GM12865 (cell line): ENCODE data around the gene GEN1.

ENCODE experiments used
- DNase-seq: peaks from one replicate; pipeline ENCODE4 v3.0.0; 2010; ENCODE audit warnings: low read depth
- H3K4me3 ChIP-seq: 2 replicates; pipeline ENCODE4 v1.5.1; 2011; ENCODE audit warnings: mild to moderate bottlenecking, low read depth, low read length, control low read depth
- TF ChIP-seq, protein P1 (sequence below): IDR thresholded peaks from 2 replicates; pipeline ENCODE4 v1.5.1; 2011; ENCODE audit warnings: low read length, control low read depth, low read depth, inconsistent platforms; ENCODE audit not compliant: insufficient read depth; ENCODE audit errors: missing control alignments

Gene GEN1

DNA sequence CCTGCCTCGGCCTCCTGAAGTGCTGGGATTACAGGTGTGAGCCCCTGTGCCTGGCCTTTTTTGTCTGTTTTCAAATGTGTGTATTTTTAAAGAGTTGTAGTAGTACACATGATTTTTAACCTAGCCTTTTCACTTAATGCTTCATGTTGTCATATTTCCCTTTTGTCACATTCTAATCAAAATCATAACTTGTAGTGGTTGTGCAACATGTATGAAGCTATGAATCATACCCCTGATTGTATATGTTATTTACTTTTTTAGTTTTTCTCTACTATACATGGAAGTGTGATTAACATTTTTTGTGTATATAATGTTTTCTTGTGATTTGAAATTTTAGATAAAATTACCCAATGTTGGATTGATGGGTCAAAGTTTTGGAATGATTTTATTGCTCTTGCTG lies 8.5 kb downstream of the GEN1 start:
- TF ChIP-seq, protein P1, sequence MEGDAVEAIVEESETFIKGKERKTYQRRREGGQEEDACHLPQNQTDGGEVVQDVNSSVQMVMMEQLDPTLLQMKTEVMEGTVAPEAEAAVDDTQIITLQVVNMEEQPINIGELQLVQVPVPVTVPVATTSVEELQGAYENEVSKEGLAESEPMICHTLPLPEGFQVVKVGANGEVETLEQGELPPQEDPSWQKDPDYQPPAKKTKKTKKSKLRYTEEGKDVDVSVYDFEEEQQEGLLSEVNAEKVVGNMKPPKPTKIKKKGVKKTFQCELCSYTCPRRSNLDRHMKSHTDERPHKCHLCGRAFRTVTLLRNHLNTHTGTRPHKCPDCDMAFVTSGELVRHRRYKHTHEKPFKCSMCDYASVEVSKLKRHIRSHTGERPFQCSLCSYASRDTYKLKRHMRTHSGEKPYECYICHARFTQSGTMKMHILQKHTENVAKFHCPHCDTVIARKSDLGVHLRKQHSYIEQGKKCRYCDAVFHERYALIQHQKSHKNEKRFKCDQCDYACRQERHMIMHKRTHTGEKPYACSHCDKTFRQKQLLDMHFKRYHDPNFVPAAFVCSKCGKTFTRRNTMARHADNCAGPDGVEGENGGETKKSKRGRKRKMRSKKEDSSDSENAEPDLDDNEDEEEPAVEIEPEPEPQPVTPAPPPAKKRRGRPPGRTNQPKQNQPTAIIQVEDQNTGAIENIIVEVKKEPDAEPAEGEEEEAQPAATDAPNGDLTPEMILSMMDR, result no peak
- H3K4me3 ChIP-seq, result no peak overlapping the region
- no peak for DNase-seq

DNA sequence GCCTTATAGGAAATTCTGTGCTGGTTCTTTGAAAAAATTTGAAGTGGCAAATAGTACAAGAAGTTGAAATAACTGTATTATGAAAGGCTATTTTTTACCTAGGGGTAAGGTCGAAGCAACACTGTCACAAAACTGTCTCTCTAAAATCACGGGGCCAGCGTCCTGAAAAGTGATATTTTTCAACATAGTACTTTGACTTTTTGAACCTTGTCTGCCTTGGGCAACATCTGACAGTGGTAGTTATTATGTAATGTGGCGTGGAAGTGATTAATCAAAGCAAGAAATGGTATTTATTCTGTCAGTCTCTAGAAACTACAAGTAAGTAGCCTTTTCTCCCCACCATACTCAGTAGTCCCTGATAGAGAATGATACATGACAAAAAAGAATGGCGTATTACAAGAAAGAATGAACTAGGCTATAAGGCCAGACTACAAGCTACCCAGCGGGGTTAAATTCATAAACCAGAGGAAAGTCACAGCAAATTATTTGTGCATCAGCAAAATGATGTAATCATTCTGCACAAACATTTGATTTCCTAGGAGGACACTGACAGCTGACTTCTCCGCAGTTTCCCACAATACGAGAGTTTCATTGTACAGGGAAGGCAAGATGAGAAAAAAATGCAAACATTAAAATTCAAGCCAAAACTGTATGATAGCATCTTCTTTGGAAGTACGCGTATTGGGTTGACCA lies 9.8 kb downstream of the GEN1 start:
- TF ChIP-seq, protein P1, result no peak
- no peak for DNase-seq
- H3K4me3 ChIP-seq, result no peak overlapping the region

GRCh38 chr2:17765398-17765797 lies 11.5 kb downstream of the GEN1 start:
- TF ChIP-seq, protein P1, result no peak
- DNase-seq, result no peak
- no peak overlapping the region for H3K4me3 ChIP-seq

DNA sequence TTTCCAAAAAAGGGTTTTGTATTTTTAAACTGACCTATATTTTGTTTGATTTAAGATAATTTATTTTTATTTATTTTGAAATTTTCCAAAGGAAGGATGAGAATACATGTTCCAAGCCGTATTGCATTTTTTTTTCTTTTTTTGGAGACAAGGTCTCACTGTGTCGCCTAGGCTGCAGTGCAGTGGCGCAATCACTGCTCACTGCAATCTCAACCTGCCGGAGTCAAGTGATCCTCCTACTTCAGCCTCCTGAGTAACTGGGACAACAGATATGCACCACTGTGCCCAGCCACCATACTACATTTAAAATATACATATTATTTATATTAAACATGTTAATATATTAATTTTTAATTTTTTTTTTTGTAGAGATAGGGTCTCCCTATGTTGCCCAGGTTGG lies 15.0 kb downstream of the GEN1 start:
- DNase-seq, result no peak
- H3K4me3 ChIP-seq, result no peak overlapping the region
- TF ChIP-seq, protein P1, result no peak

DNA sequence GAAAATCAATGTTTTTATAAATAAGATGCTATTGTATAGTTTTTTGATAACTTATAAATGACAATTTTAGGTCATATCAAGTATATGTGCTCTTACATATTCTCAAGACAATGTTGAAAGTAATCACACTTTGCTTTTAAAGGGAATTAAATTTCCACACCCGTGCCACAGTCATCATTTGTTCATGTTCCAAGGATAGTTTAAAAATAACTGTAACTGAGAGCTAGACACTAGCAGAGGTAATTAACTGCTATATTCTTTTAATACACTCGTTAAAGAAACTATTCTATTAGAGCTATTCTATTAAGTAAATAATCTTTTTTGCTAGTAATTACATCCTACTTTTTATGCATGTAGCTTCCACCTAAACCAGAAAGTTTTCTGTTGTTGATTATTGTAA lies 18.0 kb downstream of the GEN1 start:
- DNase-seq, result no peak
- H3K4me3 ChIP-seq, result no peak overlapping the region
- TF ChIP-seq, protein P1, result no peak

DNA sequence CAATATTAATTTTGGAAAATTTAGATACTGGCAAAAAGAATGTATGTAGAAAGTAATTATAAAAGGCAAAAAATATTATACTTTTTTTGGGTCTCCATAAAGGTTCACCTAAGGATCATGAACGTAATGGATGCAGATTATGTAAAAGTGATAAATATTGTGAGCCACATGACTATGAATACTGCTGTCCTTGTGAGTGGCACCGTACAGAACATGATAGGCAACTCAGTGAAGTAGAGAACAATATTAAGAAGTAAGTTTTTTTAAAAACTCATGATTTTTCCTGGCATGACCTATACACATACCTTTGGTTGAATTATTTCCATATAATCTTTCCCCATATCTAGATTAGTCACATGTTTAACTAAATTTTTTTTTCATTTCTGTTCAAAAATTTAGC lies 18.6 kb downstream of the GEN1 start:
- TF ChIP-seq, protein P1, result no peak
- H3K4me3 ChIP-seq, result no peak overlapping the region
- DNase-seq, result no peak

GRCh38 chr2:17780546-17780945 lies 26.6 kb downstream of the GEN1 start:
- no peak for DNase-seq
- no peak overlapping the region for H3K4me3 ChIP-seq
- TF ChIP-seq, protein P1, result no peak
